Endodermal cell (in vitro differentiated cells): ENCODE data around the gene SPAG16. TPM values are rescaled to one million over a fixed set of nuclear protein-coding genes. Genes with fewer than 3 reads are reported as not detected.

ENCODE experiments used
- DNase-seq: peaks from one replicate; pipeline ENCODE4 v3.0.0-alpha.2; 2017
- H3K27ac ChIP-seq: 2 replicates; pipeline ENCODE4 v1.5.1; 2013; ENCODE audit warnings: mild to moderate bottlenecking, low read depth, low read length, moderate library complexity
- H3K27me3 ChIP-seq: 2 replicates; pipeline ENCODE4 v1.6.1; 2013; ENCODE audit warnings: mild to moderate bottlenecking, low read length, moderate library complexity; ENCODE audit not compliant: insufficient read depth, control insufficient read depth, poor library complexity, severe bottlenecking
- H3K36me3 ChIP-seq: 2 replicates; pipeline ENCODE4 v1.7.0; 2013; ENCODE audit warnings: mild to moderate bottlenecking, low read length, moderate library complexity; ENCODE audit not compliant: control insufficient read depth, insufficient read depth
- H3K4me1 ChIP-seq: one replicate; pipeline ENCODE4 v1.7.0; 2013; ENCODE audit warnings: low read length; ENCODE audit not compliant: control insufficient read depth, insufficient read depth
- H3K4me3 ChIP-seq: 2 replicates; pipeline ENCODE4 v1.5.1; 2013; ENCODE audit warnings: mild to moderate bottlenecking, low read length, moderate library complexity
- H3K9ac ChIP-seq: 2 replicates; pipeline ENCODE4 v1.6.1; 2013; ENCODE audit warnings: mild to moderate bottlenecking, low read length, moderate library complexity; ENCODE audit not compliant: poor library complexity, severe bottlenecking; ENCODE audit errors: extremely low read depth
- H3K9me3 ChIP-seq: 2 replicates; pipeline ENCODE4 v1.6.1; 2013; ENCODE audit warnings: mild to moderate bottlenecking, low read length, moderate library complexity; ENCODE audit not compliant: control insufficient read depth
- H3K27ac Mint-ChIP-seq: 2 replicates; pipeline ENCODE4 v1.8.0; 2020; ENCODE audit warnings: mixed read lengths
- H3K27me3 Mint-ChIP-seq: 2 replicates; pipeline ENCODE4 v1.8.0; 2021; ENCODE audit warnings: mild to moderate bottlenecking, mixed read lengths; ENCODE audit not compliant: insufficient read depth
- H3K36me3 Mint-ChIP-seq: 2 replicates; pipeline ENCODE4 v1.8.0; 2020; ENCODE audit warnings: low read depth, mixed read lengths
- H3K4me1 Mint-ChIP-seq: 2 replicates; pipeline ENCODE4 v1.8.0; 2020; ENCODE audit warnings: mixed read lengths
- H3K4me3 Mint-ChIP-seq: 2 replicates; pipeline ENCODE4 v1.8.0; 2020; ENCODE audit warnings: mild to moderate bottlenecking, moderate library complexity, mixed read lengths
- H3K9me3 Mint-ChIP-seq: 2 replicates; pipeline ENCODE4 v1.8.0; 2020; ENCODE audit warnings: mild to moderate bottlenecking, mixed read lengths
- CTCF ChIP-seq: fragments of 200-600 bp; sonication (generic); conservative IDR thresholded peaks from 2 replicates; pipeline ENCODE4 v1.5.0; 2021; ENCODE audit warnings: antibody characterized with exemption, mild to moderate bottlenecking
- WGBS, 2 experiments: methylation state at CpG; one replicate each; pipeline versions ENCODE4 v1.1.5 to v1.1.7; 2013; ENCODE audit warnings: missing lambda C conversion rate in 2 of 2, mixed read lengths in 1 of 2; ENCODE audit not compliant: insufficient coverage in 1 of 2, insufficient read length in 1 of 2; 5-methylcytosine and 5-hydroxymethylcytosine counted together
- total RNA-seq, 2 donors: library from RNA; stranded (reverse); fragmentation: NEBNext Ultra II Directional in 1 of 2; extraction: Animal tissue kit (Norgen Biotek cat#: 25700) in 1 of 2; gene quantifications; 2 replicates in 1 of 2; 3 replicates in 1 of 2; pipeline ENCODE4 v1.2.1, GENCODE V29; 2021

SPAG16 gene
- total RNA-seq, 2 donors from 2014 or later, result 27.8 to 38.2 TPM

GRCh38 chr2:214088536-214088935 is 804.3 kb downstream of the SPAG16 start:
- no peaks in the 10 kb centered on the region for H3K27me3 Mint-ChIP-seq
- H3K9ac ChIP-seq, result no peak overlapping the region
- no peaks in the 10 kb centered on the region for H3K9me3 Mint-ChIP-seq
- no peak overlapping the region for H3K27ac ChIP-seq
- TF ChIP-seq CTCF, result no peak
- H3K36me3 Mint-ChIP-seq, result no peaks in the 10 kb centered on the region
- 100% methylated on average over 1 of the region's 1 CpG; no CpG with 5 or more reads in 1 of the 2 experiments for WGBS, 2 experiments
- no peak overlapping the region for H3K27ac Mint-ChIP-seq
- no peaks in the 10 kb centered on the region for H3K27me3 ChIP-seq
- H3K4me1 ChIP-seq, result no peaks in the 10 kb centered on the region
- no peak overlapping the region for H3K4me3 Mint-ChIP-seq
- H3K36me3 ChIP-seq, result no peaks in the 10 kb centered on the region
- H3K4me1 Mint-ChIP-seq, result no peaks in the 10 kb centered on the region
- no peaks in the 10 kb centered on the region for H3K9me3 ChIP-seq
- H3K4me3 ChIP-seq, result no peak overlapping the region
- DNase-seq, result no peak

- H3K9ac ChIP-seq, result no peak overlapping the region
- TF ChIP-seq CTCF, result no peak
- no peaks in the 10 kb centered on the region for H3K4me1 ChIP-seq
- no peak overlapping the region for H3K27ac ChIP-seq
- 97% methylated on average over 3 of the region's 4 CpGs; no CpG with 5 or more reads in 1 of the 2 experiments for WGBS, 2 experiments
- H3K36me3 Mint-ChIP-seq, result no peaks in the 10 kb centered on the region
- no peaks in the 10 kb centered on the region for H3K27me3 Mint-ChIP-seq
- no peak overlapping the region for H3K27ac Mint-ChIP-seq
- H3K4me1 Mint-ChIP-seq, result peaks cover 2% of the 10 kb centered on the region
- H3K4me3 Mint-ChIP-seq, result no peak overlapping the region
- no peaks in the 10 kb centered on the region for H3K36me3 ChIP-seq
- H3K9me3 Mint-ChIP-seq, result no peaks in the 10 kb centered on the region
- no peak overlapping the region for H3K4me3 ChIP-seq
- no peaks in the 10 kb centered on the region for H3K27me3 ChIP-seq
- H3K9me3 ChIP-seq, result no peaks in the 10 kb centered on the region
- DNase-seq, result no peak
Measured at GRCh38 chr2:214096208-214096715, 812.0 kb downstream of the SPAG16 start.

- Mint-ChIP-seq H3K9me3 (no peaks in the 10 kb centered on the region), H3K4me1 (peaks cover 5% of the 10 kb centered on the region), H3K27ac (no peak overlapping the region), H3K27me3 (no peaks in the 10 kb centered on the region), H3K36me3 (no peaks in the 10 kb centered on the region), H3K4me3 (no peak overlapping the region)
- Histone ChIP-seq H3K9ac (no peak overlapping the region), H3K27me3 (no peaks in the 10 kb centered on the region), H3K4me1 (no peaks in the 10 kb centered on the region), H3K4me3 (no peak overlapping the region), H3K27ac (no peak overlapping the region), H3K9me3 (no peaks in the 10 kb centered on the region), H3K36me3 (no peaks in the 10 kb centered on the region)
- whole genome bisulfite sequencing, 2 experiments, result 50 to 88% methylated on average over 1 of the region's 1 CpG
- DNase-seq, result no peak
- no peak for TF ChIP-seq CTCF
Measured at GRCh38 chr2:214098811-214099210, 814.5 kb downstream of the SPAG16 start.
